Keratinocyte (primary cell): Measurements from ENCODE around the gene MTSS2. TPM values are rescaled to one million over a fixed set of nuclear protein-coding genes. Genes with fewer than 3 reads are reported as not detected.

Source experiments
- DNase-seq: peaks from one replicate; pipeline ENCODE4 v3.0.0-alpha.2; 2011; ENCODE audit warnings: low read depth, missing footprints, low spot score
- FAIRE-seq: peaks from 2 replicates; lab custom pipeline; 2011; peaks lifted over from hg19 to GRCh38; lab: Jason Lieb, UNC
- H2AFZ ChIP-seq: 2 replicates; pipeline ENCODE4 v1.6.0; 2012; ENCODE audit warnings: low read length, control low read depth, inconsistent platforms; ENCODE audit not compliant: control insufficient read depth
- H3K27ac ChIP-seq: 2 replicates; pipeline ENCODE4 v1.5.1; 2011; ENCODE audit warnings: low read length; ENCODE audit not compliant: control insufficient read depth, insufficient read depth
- H3K27me3 ChIP-seq: 3 replicates; pipeline ENCODE4 v1.6.0; 2011; ENCODE audit warnings: low read length; ENCODE audit not compliant: control insufficient read depth, insufficient read depth; ENCODE audit errors: extremely low read depth
- H3K36me3 ChIP-seq, 2 experiments: 2 replicates in 1 of 2; 3 replicates in 1 of 2; pipeline ENCODE4 v1.5.1; 2011; ENCODE audit warnings: low read length in 2 of 2, mild to moderate bottlenecking in 1 of 2; ENCODE audit not compliant: control insufficient read depth in 2 of 2, insufficient read depth in 2 of 2; ENCODE audit errors: extremely low read depth in 1 of 2
- H3K4me1 ChIP-seq: 3 replicates; pipeline ENCODE4 v1.5.1; 2011; ENCODE audit warnings: low read length; ENCODE audit not compliant: control insufficient read depth, insufficient read depth; ENCODE audit errors: extremely low read depth
- H3K4me2 ChIP-seq: 3 replicates; pipeline ENCODE4 v1.6.0; 2011; ENCODE audit warnings: low read depth, low read length; ENCODE audit not compliant: control insufficient read depth, insufficient read depth; ENCODE audit errors: extremely low read depth
- H3K4me3 ChIP-seq, 3 experiments: fragments of 200-600 bp in 1 of 3; sonication (generic) in 1 of 3; 2 replicates in 2 of 3; 3 replicates in 1 of 3; pipeline ENCODE4 v1.5.1; 2011 to 2016; ENCODE audit warnings: low read length in 3 of 3, mild to moderate bottlenecking in 3 of 3, control low read depth in 2 of 3, inconsistent platforms in 1 of 3, low read depth in 1 of 3, mixed read lengths in 1 of 3, mixed run types in 1 of 3, moderate library complexity in 1 of 3; ENCODE audit not compliant: control insufficient read depth in 2 of 3, insufficient read depth in 2 of 3; ENCODE audit errors: extremely low read depth in 1 of 3
- H3K79me2 ChIP-seq: 2 replicates; pipeline ENCODE4 v1.6.0; 2012; ENCODE audit warnings: low read length; ENCODE audit not compliant: control insufficient read depth, insufficient read depth
- H3K9ac ChIP-seq: 3 replicates; pipeline ENCODE4 v1.6.0; 2011; ENCODE audit warnings: low read length; ENCODE audit not compliant: control insufficient read depth, insufficient read depth; ENCODE audit errors: extremely low read depth
- H3K9me1 ChIP-seq: 3 replicates; pipeline ENCODE4 v1.6.0; 2011; ENCODE audit warnings: low read length; ENCODE audit not compliant: control insufficient read depth, insufficient read depth; ENCODE audit errors: extremely low read depth
- H3K9me3 ChIP-seq: 2 replicates; pipeline ENCODE4 v1.5.1; 2012; ENCODE audit warnings: low read depth, low read length; ENCODE audit not compliant: control insufficient read depth
- H4K20me1 ChIP-seq: 3 replicates; pipeline ENCODE4 v1.6.0; 2011; ENCODE audit warnings: low read length; ENCODE audit not compliant: control insufficient read depth, insufficient read depth; ENCODE audit errors: extremely low read depth
- EZH2 ChIP-seq: IDR thresholded peaks from one replicate; pipeline ENCODE4 v1.6.1; 2012; ENCODE audit warnings: inconsistent platforms, mild to moderate bottlenecking, low read length, moderate library complexity
- dilution Hi-C: fragments of 300-500 bp; cut with MboI; formaldehyde crosslinking; loops from one replicate; pipeline ENCODE4 v1.7.0; 2020; ENCODE audit warnings: low sequenced_read_pairs; ENCODE audit not compliant: extremely low pct_ligation_motif_present
- polyA plus RNA-seq, 5 experiments: library from polyadenylated mRNA; depleted of rRNA in 3 of 5; stranded (reverse) in 3 of 5; stranded (forward) in 1 of 5; unstranded in 1 of 5; fragments of >200 nt; gene quantifications; 1 replicate in 1 of 5; 2 replicates in 3 of 5; 3 replicates in 1 of 5; pipeline versions ENCODE4 v1.2.1 to v1.2.3, GENCODE V29; 2011 to 2012; ENCODE audit warnings: missing spikeins in 2 of 5, low read depth in 1 of 5, low replicate concordance in 1 of 5
- TF ChIP-seq, protein P1 (sequence below), 3 experiments: IDR thresholded peaks in 1 of 3; conservative IDR thresholded peaks in 1 of 3; optimal IDR thresholded peaks in 1 of 3; 2 replicates in 2 of 3; 3 replicates in 1 of 3; pipeline versions ENCODE3 to v1.5.1; 2011; ENCODE audit warnings: low read length in 3 of 3, mild to moderate bottlenecking in 3 of 3, moderate library complexity in 2 of 3, control low read depth in 1 of 3, inconsistent platforms in 1 of 3; ENCODE audit not compliant: insufficient read depth in 2 of 3; ENCODE audit errors: extremely low read depth in 1 of 3

The MTSS2 gene
- polyA plus RNA-seq, 1 donor (not counting 4 experiments of a cell fraction or from before 2014, with no cell fraction given): 13.3 TPM

- no peaks in the 10 kb centered on the region for H3K9me3 ChIP-seq
- H2AFZ ChIP-seq: no peak overlapping the region
- H3K36me3 ChIP-seq: no peaks in the 10 kb centered on the region
- DNase-seq: no peak
- no peaks in the 10 kb centered on the region for H3K9me1 ChIP-seq
- H3K79me2 ChIP-seq: no peaks in the 10 kb centered on the region
- dilution Hi-C loops: no loop called here
- FAIRE-seq: no peak
- H3K9ac ChIP-seq: no peak overlapping the region
- TF ChIP-seq, protein P1, sequence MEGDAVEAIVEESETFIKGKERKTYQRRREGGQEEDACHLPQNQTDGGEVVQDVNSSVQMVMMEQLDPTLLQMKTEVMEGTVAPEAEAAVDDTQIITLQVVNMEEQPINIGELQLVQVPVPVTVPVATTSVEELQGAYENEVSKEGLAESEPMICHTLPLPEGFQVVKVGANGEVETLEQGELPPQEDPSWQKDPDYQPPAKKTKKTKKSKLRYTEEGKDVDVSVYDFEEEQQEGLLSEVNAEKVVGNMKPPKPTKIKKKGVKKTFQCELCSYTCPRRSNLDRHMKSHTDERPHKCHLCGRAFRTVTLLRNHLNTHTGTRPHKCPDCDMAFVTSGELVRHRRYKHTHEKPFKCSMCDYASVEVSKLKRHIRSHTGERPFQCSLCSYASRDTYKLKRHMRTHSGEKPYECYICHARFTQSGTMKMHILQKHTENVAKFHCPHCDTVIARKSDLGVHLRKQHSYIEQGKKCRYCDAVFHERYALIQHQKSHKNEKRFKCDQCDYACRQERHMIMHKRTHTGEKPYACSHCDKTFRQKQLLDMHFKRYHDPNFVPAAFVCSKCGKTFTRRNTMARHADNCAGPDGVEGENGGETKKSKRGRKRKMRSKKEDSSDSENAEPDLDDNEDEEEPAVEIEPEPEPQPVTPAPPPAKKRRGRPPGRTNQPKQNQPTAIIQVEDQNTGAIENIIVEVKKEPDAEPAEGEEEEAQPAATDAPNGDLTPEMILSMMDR (optimal IDR thresholded peaks at IDR 0.05 in 1 of 3, IDR thresholded peaks at IDR 0.05 in 1 of 3, conservative IDR thresholded peaks at IDR 0.05 in 1 of 3; ENCODE audit: extremely low read depth in 1 of 3, insufficient read depth in 2 of 3, low read length in 3 of 3): no peak
- TF ChIP-seq EZH2: no peak
- H3K4me3 ChIP-seq: no peak overlapping the region
- H4K20me1 ChIP-seq: no peaks in the 10 kb centered on the region
- H3K27me3 ChIP-seq: no peaks in the 10 kb centered on the region
- no peak overlapping the region for H3K27ac ChIP-seq
- peaks cover 53% of the 10 kb centered on the region for H3K4me1 ChIP-seq
- no peak overlapping the region for H3K4me2 ChIP-seq
These were observed 19.2 kb upstream of the MTSS2 start for GRCh38 chr16:70705056-70705455.

DNA sequence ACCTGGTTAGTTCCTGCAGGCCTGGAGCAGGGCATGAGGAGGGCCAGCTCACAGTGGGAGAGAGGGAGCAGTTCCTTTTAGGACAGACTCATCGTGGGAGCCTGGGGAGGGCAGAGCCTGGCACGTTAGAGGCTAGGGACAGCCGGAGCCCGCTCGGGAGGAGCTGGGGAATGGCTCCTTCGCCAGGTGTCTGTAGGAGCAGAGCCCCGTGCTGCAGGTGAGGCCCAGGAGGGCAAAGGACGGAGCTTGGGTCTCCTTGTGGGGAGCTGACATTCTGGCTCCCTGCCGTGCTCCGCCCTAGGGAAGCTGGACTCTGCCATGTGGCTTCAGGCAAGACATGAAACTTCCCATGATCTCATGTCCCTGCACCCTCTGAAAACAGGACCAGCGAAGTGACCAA is 18.7 kb upstream of the MTSS2 start:
- peaks cover 53% of the 10 kb centered on the region for H3K4me1 ChIP-seq
- H3K27ac ChIP-seq: no peak overlapping the region
- TF ChIP-seq EZH2: no peak
- TF ChIP-seq, protein P1 (optimal IDR thresholded peaks at IDR 0.05 in 1 of 3, IDR thresholded peaks at IDR 0.05 in 1 of 3, conservative IDR thresholded peaks at IDR 0.05 in 1 of 3; ENCODE audit: extremely low read depth in 1 of 3, insufficient read depth in 2 of 3, low read length in 3 of 3): no peak
- no peaks in the 10 kb centered on the region for H4K20me1 ChIP-seq
- H3K27me3 ChIP-seq: no peaks in the 10 kb centered on the region
- H2AFZ ChIP-seq: no peak overlapping the region
- DNase-seq (no peak), FAIRE-seq (no peak)
- no peaks in the 10 kb centered on the region for H3K9me3 ChIP-seq
- no peak overlapping the region for H3K4me3 ChIP-seq
- H3K9me1 ChIP-seq: no peaks in the 10 kb centered on the region
- no peak overlapping the region for H3K4me2 ChIP-seq
- peaks cover 0 to under 1% of the 10 kb centered on the region in 2 experiments for H3K36me3 ChIP-seq
- H3K9ac ChIP-seq: no peak overlapping the region
- no peaks in the 10 kb centered on the region for H3K79me2 ChIP-seq
- dilution Hi-C loops: no loop called here
